ENCODE measurements around the gene VILL.

DNA sequence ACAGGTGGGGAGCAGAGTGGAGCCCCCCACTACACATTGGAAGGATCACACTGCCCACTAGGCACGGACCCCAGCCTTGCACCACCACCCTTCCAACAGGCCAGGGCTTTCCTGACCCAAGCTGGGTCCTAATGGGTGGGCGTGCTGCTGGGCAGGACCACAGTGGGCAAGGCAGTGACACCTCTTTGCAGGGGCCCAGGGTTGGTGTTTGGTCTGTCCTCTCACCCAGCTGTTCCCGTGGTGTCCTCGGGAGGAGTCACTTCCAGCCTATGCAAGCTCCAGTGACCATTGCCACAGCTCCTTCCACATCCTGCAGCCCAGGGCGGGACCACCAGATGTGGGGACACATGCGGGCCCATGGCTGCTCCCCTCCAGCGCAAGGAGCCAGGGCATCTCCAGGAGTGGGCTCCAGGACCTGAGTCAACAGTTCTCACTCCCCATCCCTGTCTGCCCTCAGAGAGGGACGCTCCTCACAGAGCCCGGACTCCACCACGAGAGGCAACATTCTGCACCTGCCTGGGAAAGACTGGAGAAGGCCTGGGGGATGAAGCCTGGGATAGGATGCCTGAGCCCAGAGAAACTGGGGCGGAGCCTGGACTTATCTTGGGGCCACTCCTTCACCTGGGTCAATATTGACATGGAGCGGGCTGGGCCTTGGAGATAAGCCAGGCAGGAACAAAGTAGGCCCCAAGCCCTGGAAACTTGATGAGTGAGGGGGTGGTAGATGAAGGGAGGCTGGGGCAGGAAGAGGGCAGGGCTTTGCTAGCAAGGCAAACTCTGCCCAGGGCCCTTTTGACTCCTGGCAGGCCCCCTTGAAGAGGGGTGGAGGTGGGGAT, 3.9 kb upstream of the VILL start:
- TF ChIP-seq, protein P1, sequence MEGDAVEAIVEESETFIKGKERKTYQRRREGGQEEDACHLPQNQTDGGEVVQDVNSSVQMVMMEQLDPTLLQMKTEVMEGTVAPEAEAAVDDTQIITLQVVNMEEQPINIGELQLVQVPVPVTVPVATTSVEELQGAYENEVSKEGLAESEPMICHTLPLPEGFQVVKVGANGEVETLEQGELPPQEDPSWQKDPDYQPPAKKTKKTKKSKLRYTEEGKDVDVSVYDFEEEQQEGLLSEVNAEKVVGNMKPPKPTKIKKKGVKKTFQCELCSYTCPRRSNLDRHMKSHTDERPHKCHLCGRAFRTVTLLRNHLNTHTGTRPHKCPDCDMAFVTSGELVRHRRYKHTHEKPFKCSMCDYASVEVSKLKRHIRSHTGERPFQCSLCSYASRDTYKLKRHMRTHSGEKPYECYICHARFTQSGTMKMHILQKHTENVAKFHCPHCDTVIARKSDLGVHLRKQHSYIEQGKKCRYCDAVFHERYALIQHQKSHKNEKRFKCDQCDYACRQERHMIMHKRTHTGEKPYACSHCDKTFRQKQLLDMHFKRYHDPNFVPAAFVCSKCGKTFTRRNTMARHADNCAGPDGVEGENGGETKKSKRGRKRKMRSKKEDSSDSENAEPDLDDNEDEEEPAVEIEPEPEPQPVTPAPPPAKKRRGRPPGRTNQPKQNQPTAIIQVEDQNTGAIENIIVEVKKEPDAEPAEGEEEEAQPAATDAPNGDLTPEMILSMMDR (conservative IDR thresholded peaks at IDR 0.05; ENCODE audit: low read length), result no peak
- TF ChIP-seq EZH2phosphoT487 (IDR thresholded peaks at IDR 0.05; ENCODE audit: borderline replicate concordance, low read depth, low read length), result no peak

Measured in OCI-LY7 (cell line).